SK-N-MC (cell line): ENCODE measurements around the gene CLEC2A.

ENCODE experiments used
- EZH2 ChIP-seq: fragments of 200-600 bp; sonication (generic); IDR thresholded peaks from one replicate; pipeline ENCODE4 v1.6.1; 2017; ENCODE audit warnings: antibody characterized with exemption
- FOXP2 ChIP-seq: optimal IDR thresholded peaks from 2 replicates; pipeline ENCODE3; 2011; ENCODE audit warnings: mild to moderate bottlenecking, moderate library complexity; ENCODE audit not compliant: insufficient read depth; ENCODE audit errors: extremely low read length, control extremely low read depth
- POLR2AphosphoS5 ChIP-seq: IDR thresholded peaks from 2 replicates; pipeline ENCODE4 v1.6.1; 2012; ENCODE audit warnings: mild to moderate bottlenecking, low read depth, low read length, borderline replicate concordance

GRCh38 chr12:9935026-9935425 lies 2.9 kb upstream of the CLEC2A start:
- no peak for TF ChIP-seq EZH2
- TF ChIP-seq POLR2AphosphoS5, result no peak
- TF ChIP-seq FOXP2, result no peak
